ENCODE data around the gene NRXN3.

The NRXN3 gene

DNA sequence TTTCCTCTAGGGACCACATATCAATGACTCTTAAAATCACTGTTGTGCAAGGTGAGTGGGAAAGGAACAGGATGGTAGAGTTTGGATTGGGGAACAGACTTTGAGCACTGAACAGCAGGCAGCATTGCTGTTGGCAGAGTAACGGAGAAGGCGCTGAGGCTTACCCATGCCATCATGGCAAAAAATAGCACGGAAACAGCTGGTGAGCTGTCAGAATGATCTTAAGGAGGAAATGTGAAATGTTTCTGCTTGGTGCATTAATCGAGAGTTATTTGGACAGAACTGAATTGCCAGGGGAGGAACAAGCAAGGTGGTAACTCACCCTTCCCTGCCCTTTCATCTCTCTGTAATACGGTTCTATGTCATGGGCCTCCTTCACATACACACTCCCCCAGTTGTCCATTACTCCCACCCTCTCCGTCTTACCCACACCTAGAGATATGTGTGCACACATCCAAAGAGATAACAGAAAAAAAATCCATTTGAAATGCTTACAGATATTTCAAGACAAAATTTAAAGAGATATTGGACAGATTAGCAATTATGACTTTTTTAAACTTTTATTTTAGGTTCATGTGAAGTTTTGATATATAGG is 1468.6 kb downstream of the NRXN3 start:
- DNase-seq (ENCODE audit: low read depth) = no peak

GRCh38 chr14:79639613-79640012 is 1469.4 kb downstream of the NRXN3 start:
- DNase-seq (ENCODE audit: low read depth) = no peak

DNA sequence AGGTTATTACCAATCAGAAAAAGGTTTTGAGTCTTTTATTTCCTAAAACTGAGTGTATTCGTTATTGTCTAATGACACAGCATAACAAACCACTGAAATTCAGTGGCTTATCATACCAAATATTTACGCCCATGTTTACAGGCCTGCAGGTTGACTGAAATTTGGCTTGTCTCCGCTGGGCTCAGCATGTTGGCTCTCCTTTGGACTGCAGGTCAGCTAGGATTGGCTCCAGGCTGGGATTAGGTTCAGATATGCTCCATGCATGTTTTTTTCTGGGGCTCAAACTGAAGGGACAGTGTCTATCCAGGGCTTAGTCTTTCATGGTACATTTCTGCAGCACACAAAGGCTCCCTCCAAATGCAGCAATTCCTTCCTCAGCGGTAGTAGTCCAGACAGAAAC is 1471.2 kb downstream of the NRXN3 start:
- no peak for DNase-seq (ENCODE audit: low read depth)

DNA sequence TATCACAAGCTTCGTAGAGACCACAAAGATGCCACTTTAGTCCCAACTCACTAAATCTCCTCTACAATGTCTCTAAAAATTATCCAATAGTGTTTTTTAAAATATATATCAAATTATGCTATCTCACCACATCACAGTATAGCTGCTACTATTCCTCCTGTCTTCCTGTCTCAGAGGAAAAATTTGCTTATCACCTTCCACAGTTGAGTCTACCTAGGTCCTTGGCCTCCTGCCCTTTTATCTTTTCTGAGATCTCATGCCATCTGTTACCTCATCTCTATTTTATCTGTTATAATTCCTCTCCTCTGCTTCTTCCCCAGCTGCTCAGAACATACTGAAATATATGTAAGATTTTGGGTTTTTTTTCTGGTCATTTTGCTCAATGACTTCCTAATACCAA is 1473.0 kb downstream of the NRXN3 start:
- no peak for DNase-seq (ENCODE audit: low read depth)

GRCh38 chr14:79645753-79646362 is 1475.7 kb downstream of the NRXN3 start:
- no peak for DNase-seq (ENCODE audit: low read depth)

DNA sequence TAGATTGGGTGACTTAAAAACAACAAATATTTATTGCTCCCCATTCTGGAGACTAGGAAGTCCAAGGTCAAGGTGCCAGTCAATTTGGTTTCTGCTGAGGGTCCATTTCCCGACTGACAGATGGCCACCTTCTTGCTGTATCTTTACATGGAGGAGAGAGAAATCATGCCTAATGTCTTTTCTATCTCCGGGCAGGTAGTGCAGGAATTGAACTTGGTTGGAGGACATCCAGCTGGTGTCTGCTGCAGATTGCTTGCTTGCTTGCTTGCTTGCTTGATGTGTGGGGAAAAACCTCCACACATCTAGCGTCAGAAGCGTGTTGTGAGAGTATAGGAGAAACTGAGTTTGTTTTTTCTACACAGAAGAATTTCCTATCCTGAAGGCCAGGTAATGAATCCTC is 1479.7 kb downstream of the NRXN3 start:
- DNase-seq (ENCODE audit: low read depth) = no peak

GRCh38 chr14:79652513-79653307 is 1482.5 kb downstream of the NRXN3 start:
- DNase-seq (ENCODE audit: low read depth) = no peak

- DNase-seq (ENCODE audit: low read depth) = no peak
Observed at GRCh38 chr14:79656056-79656455, 1485.9 kb downstream of the NRXN3 start.

GRCh38 chr14:79656496-79656895 is 1486.3 kb downstream of the NRXN3 start:
- DNase-seq (ENCODE audit: low read depth) = no peak

- no peak for DNase-seq (ENCODE audit: low read depth)
Observed at GRCh38 chr14:79658221-79658620, 1488.0 kb downstream of the NRXN3 start.

DNA sequence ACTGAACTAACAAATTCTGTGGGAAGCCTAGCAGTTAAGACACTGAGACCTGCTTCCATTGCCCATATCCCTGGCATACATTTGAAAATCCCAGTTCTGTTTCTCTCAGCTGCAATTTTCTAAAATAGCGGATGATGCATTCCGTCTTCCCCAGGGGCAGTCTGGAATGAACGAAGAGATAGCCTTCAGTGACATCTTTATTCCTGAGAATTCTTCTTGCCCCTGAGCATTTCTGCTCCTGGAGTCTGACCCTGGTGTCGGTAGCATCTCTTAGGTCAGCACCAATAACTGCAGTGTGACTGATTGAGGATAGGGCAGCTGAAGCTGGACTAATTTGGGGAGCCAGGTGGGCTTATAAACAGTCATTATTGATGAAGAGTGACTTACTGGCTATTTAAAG is 1488.6 kb downstream of the NRXN3 start:
- no peak for DNase-seq (ENCODE audit: low read depth)

- no peak for DNase-seq (ENCODE audit: low read depth)
Observed at GRCh38 chr14:79660053-79660939, 1490.1 kb downstream of the NRXN3 start.

- DNase-seq (ENCODE audit: low read depth) = no peak
Observed at GRCh38 chr14:79661752-79662151, 1491.6 kb downstream of the NRXN3 start.

- DNase-seq (ENCODE audit: low read depth) = no peak
Observed at GRCh38 chr14:79663453-79663852, 1493.3 kb downstream of the NRXN3 start.

DNA sequence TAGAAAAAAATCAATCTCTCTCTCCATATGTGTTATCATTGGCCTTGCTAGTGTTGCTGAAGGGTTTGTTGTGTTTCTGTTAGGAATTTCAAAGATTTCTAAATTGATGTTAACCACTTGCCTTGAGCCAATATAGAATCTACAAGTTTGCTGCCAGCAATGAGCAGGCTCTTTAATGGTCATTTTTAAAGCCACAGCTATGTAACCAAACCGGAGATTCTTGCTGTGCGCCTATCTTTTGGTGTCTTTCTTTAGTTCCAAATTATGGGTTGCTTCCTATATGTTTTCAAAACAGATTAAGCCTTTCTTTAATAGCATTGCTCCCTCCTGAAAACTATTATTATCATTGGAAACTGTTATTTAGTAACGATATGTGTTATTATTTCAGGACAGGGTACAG is 1495.4 kb downstream of the NRXN3 start:
- DNase-seq (ENCODE audit: low read depth) = no peak

DNA sequence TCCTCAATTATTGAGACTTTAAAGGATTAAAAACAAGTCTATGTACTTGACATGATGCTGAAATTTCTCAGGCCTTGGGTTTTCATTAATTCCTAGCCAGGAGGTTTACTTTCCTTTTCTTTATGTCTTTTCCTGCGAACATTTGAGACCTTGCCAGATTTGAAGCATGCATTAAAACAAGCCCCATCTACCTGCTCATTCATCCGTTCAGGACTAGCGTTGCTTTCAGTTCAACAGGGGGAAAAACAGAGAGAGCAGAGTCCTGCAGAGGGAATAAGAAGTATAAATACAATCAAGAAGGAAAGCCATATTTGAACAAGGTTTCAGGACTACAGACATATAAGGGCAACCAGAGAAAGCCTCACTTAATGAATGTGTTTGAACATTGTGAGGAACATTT is 1498.8 kb downstream of the NRXN3 start:
- DNase-seq (ENCODE audit: low read depth) = no peak

GRCh38 chr14:79670811-79671210 is 1500.6 kb downstream of the NRXN3 start:
- DNase-seq (ENCODE audit: low read depth) = no peak

DNA sequence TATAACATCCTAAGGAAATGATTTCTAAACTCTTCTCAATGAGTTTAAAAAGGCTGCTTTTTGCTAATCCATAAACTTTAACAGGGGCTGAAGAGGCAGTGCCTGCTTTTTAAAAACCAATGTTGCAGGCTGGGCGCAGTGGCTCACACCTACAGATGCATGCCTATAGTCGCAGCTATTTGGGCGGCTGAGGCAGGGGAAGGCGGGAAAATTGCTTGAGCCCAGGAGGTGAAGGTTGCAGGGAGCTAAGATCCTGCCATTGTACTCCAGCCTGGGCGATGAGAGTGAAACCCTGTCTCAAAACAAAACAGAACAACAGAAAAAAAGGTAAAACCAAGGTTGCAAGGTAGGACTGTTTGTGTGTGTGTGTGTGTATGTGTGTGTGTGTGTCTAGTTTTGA is 1509.9 kb downstream of the NRXN3 start:
- DNase-seq (ENCODE audit: low read depth) = no peak

- DNase-seq (ENCODE audit: low read depth) = no peak
Observed at GRCh38 chr14:79686196-79686595, 1516.0 kb downstream of the NRXN3 start.

- DNase-seq (ENCODE audit: low read depth) = no peak
Observed at GRCh38 chr14:79690960-79691359, 1520.8 kb downstream of the NRXN3 start.

DNA sequence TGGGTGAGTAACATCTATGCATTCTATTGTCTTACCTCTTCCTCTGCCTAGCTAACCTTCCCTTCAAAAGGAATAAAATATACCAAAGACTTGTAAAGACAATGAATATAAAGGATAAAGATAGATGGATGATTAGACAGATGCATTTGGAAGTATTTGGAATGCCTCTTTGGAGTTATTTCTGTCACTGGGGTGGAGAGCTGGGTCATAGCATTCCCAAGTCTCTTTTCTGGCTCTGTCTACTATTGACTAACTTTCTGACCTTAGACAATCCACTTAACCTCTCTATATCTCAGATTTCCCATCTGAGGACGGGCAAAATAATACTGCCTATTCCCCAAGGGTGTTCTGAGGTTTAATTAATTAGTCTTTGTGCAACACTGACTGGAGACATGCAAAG is 1523.8 kb downstream of the NRXN3 start:
- DNase-seq (ENCODE audit: low read depth) = no peak

DNA sequence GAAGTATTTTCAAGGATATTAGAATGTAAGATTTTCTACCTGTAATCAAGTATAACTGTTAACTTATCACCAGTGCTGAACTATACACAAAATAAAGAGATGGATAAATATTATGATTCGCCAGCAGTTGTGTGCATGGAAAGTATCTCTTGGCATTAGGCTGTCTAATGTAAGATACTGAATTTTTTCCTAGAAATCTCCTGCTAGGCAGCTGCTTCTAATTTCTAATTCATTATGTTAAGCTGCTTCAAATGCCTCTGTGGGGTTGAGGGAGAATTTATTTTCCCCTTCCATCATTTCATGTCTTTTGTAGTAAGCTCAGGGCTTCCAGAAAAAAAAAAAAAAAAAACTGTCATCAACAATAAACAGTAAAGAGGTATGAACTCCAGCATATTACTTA is 1525.1 kb downstream of the NRXN3 start:
- DNase-seq (ENCODE audit: low read depth) = no peak

All from activated gamma-delta T cell treated with anti-CD3 and anti-CD28 coated beads, Interleukin-2, amount 50 U/mL, for 16 hours (primary cell).